Common myeloid progenitor, CD34-positive (primary cell): ENCODE results near the gene POLDIP2.

Experiments
- CTCF ChIA-PET: fragments of 350-600 bp; sonication (Branson Sonifier 250); formaldehyde crosslinking; loops from one replicate; lab custom pipeline; 2021; ENCODE audit warnings: antibody characterized with exemption; lab: Charles Lee
- POLR2A ChIA-PET: fragments of 350-600 bp; sonication (Branson Sonifier 250); formaldehyde crosslinking; loops from one replicate; lab custom pipeline; 2021; ENCODE audit warnings: antibody characterized with exemption; lab: Charles Lee
- DNase-seq, 3 donors: peaks; one replicate each; pipeline versions ENCODE4 v3.0.0 to v3.0.0-alpha.2; 2013
- H3K27ac ChIP-seq, 2 experiments: 1 replicate in 1 of 2; 2 replicates in 1 of 2; pipeline ENCODE4 v1.7.0; 2013; ENCODE audit warnings: inconsistent platforms in 2 of 2, low read length in 2 of 2, mild to moderate bottlenecking in 2 of 2, low read depth in 1 of 2, moderate library complexity in 1 of 2; ENCODE audit not compliant: severe bottlenecking in 2 of 2, insufficient read depth in 1 of 2, poor library complexity in 1 of 2
- H3K27me3 ChIP-seq, 5 experiments: replicated peaks in 2 of 5; 1 replicate in 3 of 5; 2 replicates in 2 of 5; pipeline versions ENCODE4 v1.6.1 to v1.7.0; 2013; ENCODE audit warnings: low read length in 4 of 5, mild to moderate bottlenecking in 2 of 5, moderate library complexity in 2 of 5, inconsistent platforms in 1 of 5; ENCODE audit not compliant: insufficient read depth in 5 of 5, control insufficient read depth in 4 of 5
- H3K36me3 ChIP-seq, 4 experiments: 1 replicate in 2 of 4; 2 replicates in 2 of 4; pipeline versions ENCODE4 v1.6.1 to v1.7.0; 2013; ENCODE audit warnings: low read length in 3 of 4, control low read depth in 1 of 4, mild to moderate bottlenecking in 1 of 4; ENCODE audit not compliant: control insufficient read depth in 4 of 4, insufficient read depth in 4 of 4
- H3K4me1 ChIP-seq, 4 experiments: 1 replicate in 3 of 4; 2 replicates in 1 of 4; pipeline versions ENCODE4 v1.6.1 to v1.7.1; 2013; ENCODE audit warnings: low read length in 3 of 4, mild to moderate bottlenecking in 3 of 4, control low read depth in 1 of 4, inconsistent platforms in 1 of 4, moderate library complexity in 1 of 4; ENCODE audit not compliant: control insufficient read depth in 4 of 4, insufficient read depth in 4 of 4; ENCODE audit errors: control extremely low read depth in 1 of 4
- H3K4me3 ChIP-seq, 7 experiments: 1 replicate in 4 of 7; 2 replicates in 3 of 7; pipeline versions ENCODE4 v1.5.1 to v1.7.0; 2013; ENCODE audit warnings: mild to moderate bottlenecking in 7 of 7, low read length in 6 of 7, moderate library complexity in 6 of 7, inconsistent platforms in 2 of 7, low read depth in 2 of 7, control low read depth in 1 of 7; ENCODE audit not compliant: insufficient read depth in 4 of 7, control insufficient read depth in 1 of 7; ENCODE audit errors: extremely low read depth in 1 of 7
- H3K9me3 ChIP-seq, 5 experiments: 1 replicate in 4 of 5; 2 replicates in 1 of 5; pipeline versions ENCODE4 v1.6.1 to v1.7.1; 2013; ENCODE audit warnings: low read length in 4 of 5, mild to moderate bottlenecking in 2 of 5, inconsistent platforms in 1 of 5, low read depth in 1 of 5, moderate library complexity in 1 of 5; ENCODE audit not compliant: control insufficient read depth in 4 of 5, insufficient read depth in 2 of 5; ENCODE audit errors: control extremely low read depth in 1 of 5
- WGBS: methylation state at CpG from one replicate; pipeline ENCODE4 v1.1.5; 2013; ENCODE audit not compliant: insufficient coverage; 5-methylcytosine and 5-hydroxymethylcytosine counted together

Gene POLDIP2

GRCh38 chr17:28345419-28346198, 11.7 kb downstream of the POLDIP2 start:
- DNase-seq: no peak
- no peak overlapping the region for H3K4me3 ChIP-seq
- H3K27me3 ChIP-seq: no peaks in the 10 kb centered on the region
- H3K36me3 ChIP-seq: peaks cover 14 to 97% (median 73%) of the 10 kb centered on the region in 4 experiments
- ChIA-PET CTCF (interaction anchor here (0.6 to 4.1 kb wide), 6 partner anchors 10 to 359 kb away, joined by 3 to 21 read pairs (median 3); partner anchors contain the start of genes IFT20, POLDIP2 and TNFAIP1), POLR2A (no interaction called here)
- H3K9me3 ChIP-seq: no peaks in the 10 kb centered on the region
- no peak overlapping the region for H3K27ac ChIP-seq
- WGBS: 83% methylated on average over 11 of the region's 13 CpGs
- H3K4me1 ChIP-seq: no peaks in the 10 kb centered on the region

GRCh38 chr17:28344435-28344901, 12.9 kb downstream of the POLDIP2 start:
- no peaks in the 10 kb centered on the region for H3K9me3 ChIP-seq
- DNase-seq: no peak
- POLR2A ChIA-PET: interaction anchor here (1.0 kb wide), 1 partner anchor 17 kb away, joined by 3 read pairs; no protein-coding TSS in a partner anchor
- CTCF ChIA-PET: no interaction called here
- no peak overlapping the region for H3K4me3 ChIP-seq
- no peaks in the 10 kb centered on the region for H3K4me1 ChIP-seq
- WGBS: 97% methylated on average over 19 of the region's 19 CpGs
- H3K36me3 ChIP-seq: peaks cover 12 to 97% (median 64%) of the 10 kb centered on the region in 4 experiments
- no peak overlapping the region for H3K27ac ChIP-seq
- H3K27me3 ChIP-seq: no peaks in the 10 kb centered on the region

GRCh38 chr17:28344011-28344410, 13.3 kb downstream of the POLDIP2 start:
- H3K9me3 ChIP-seq: no peaks in the 10 kb centered on the region
- H3K4me1 ChIP-seq: no peaks in the 10 kb centered on the region
- no peak overlapping the region for H3K4me3 ChIP-seq
- POLR2A ChIA-PET: interaction anchor here (1.0 kb wide), 1 partner anchor 17 kb away, joined by 3 read pairs; no protein-coding TSS in a partner anchor
- 93% methylated on average over 9 of the region's 9 CpGs for WGBS
- H3K36me3 ChIP-seq: peaks cover 12 to 93% (median 64%) of the 10 kb centered on the region in 4 experiments
- no peak overlapping the region for H3K27ac ChIP-seq
- no peak for DNase-seq
- no peaks in the 10 kb centered on the region for H3K27me3 ChIP-seq
- CTCF ChIA-PET: no interaction called here

- POLR2A ChIA-PET: no interaction called here
- H3K27me3 ChIP-seq: no peaks in the 10 kb centered on the region
- 95% methylated on average over 8 of the region's 10 CpGs for WGBS
- CTCF ChIA-PET: interaction anchor here (0.6 kb wide), 2 partner anchors 15 to 512 kb away, joined by 3 to 4 read pairs; no protein-coding TSS in a partner anchor
- H3K4me3 ChIP-seq: no peak overlapping the region
- peaks cover 12 to 88% (median 62%) of the 10 kb centered on the region in 4 experiments for H3K36me3 ChIP-seq
- no peak overlapping the region for H3K27ac ChIP-seq
- peak in 1 of 3 donors; percentile 8 for DNase-seq
- H3K9me3 ChIP-seq: no peaks in the 10 kb centered on the region
- H3K4me1 ChIP-seq: no peaks in the 10 kb centered on the region
Measured at GRCh38 chr17:28343491-28343932, 13.8 kb downstream of the POLDIP2 start.

- H3K4me3 ChIP-seq: no peak overlapping the region
- no peaks in the 10 kb centered on the region for H3K9me3 ChIP-seq
- ChIA-PET POLR2A (no interaction called here), CTCF (interaction anchor here (0.7 kb wide), 1 partner anchor 73 kb away, joined by 3 read pairs; no protein-coding TSS in a partner anchor)
- no peak for DNase-seq
- 97% methylated on average over 13 of the region's 14 CpGs for WGBS
- H3K27ac ChIP-seq: no peak overlapping the region
- H3K36me3 ChIP-seq: peaks cover 12 to 77% (median 52%) of the 10 kb centered on the region in 4 experiments
- H3K4me1 ChIP-seq: peaks cover 0 to under 1% (median 0%) of the 10 kb centered on the region in 4 experiments
- no peaks in the 10 kb centered on the region for H3K27me3 ChIP-seq
Measured at GRCh38 chr17:28342313-28342712, 15.0 kb downstream of the POLDIP2 start.

- peaks cover 0 to 7% (median 2%) of the 10 kb centered on the region in 4 experiments for H3K4me1 ChIP-seq
- ChIA-PET CTCF (interaction anchor here (1.5 kb wide), 1 partner anchor 8 kb away, joined by 3 read pairs; no protein-coding TSS in a partner anchor), POLR2A (no interaction called here)
- H3K36me3 ChIP-seq: peaks cover 12 to 69% (median 45%) of the 10 kb centered on the region in 4 experiments
- H3K27ac ChIP-seq: no peak overlapping the region
- no peak for DNase-seq
- no peaks in the 10 kb centered on the region for H3K9me3 ChIP-seq
- no peaks in the 10 kb centered on the region for H3K27me3 ChIP-seq
- 99% methylated on average over 11 of the region's 11 CpGs for WGBS
- no peak overlapping the region for H3K4me3 ChIP-seq
Measured at GRCh38 chr17:28341516-28341915, 15.8 kb downstream of the POLDIP2 start.
